GM21717 (cell line): Measurements from ENCODE around the gene MDC1.
"Not testable (repeated sequence)": the region's sequence is repeated elsewhere in the genome, so short reads cannot be mapped to it uniquely, and the experiment has no call there.

Experiments
- ATAC-seq: cut with Tn5 transposase; IDR thresholded peaks from one replicate; pipeline ENCODE4 v1.9.1; 2021; ENCODE audit warnings: mild to moderate bottlenecking, moderate library complexity; ENCODE audit not compliant: unreplicated experiment

The MDC1 gene

GRCh38 chr6:30683183-30683979, 33.7 kb downstream of the MDC1 start:
- no peak for ATAC-seq

- ATAC-seq = peak; percentile 32
Measured at GRCh38 chr6:30682143-30683117, 34.7 kb downstream of the MDC1 start.

GRCh38 chr6:30681766-30682142, 35.3 kb downstream of the MDC1 start:
- no peak for ATAC-seq

GRCh38 chr6:30679765-30680535, 37.1 kb downstream of the MDC1 start:
- no peak for ATAC-seq

- ATAC-seq = no peak
Measured at GRCh38 chr6:30678964-30679726, 37.9 kb downstream of the MDC1 start.

GRCh38 chr6:30676660-30677285, 40.3 kb downstream of the MDC1 start:
- no peak for ATAC-seq

- peak; percentile 47 for ATAC-seq
Measured at GRCh38 chr6:30672445-30673253, 44.4 kb downstream of the MDC1 start, which contains the start of gene DHX16. DHX16 (minus strand) TSS chr6:30673006; CDS start chr6:30672841, 165 bp downstream.

- no peak for ATAC-seq
Measured at GRCh38 chr6:30670760-30671527, 46.1 kb downstream of the MDC1 start.

- ATAC-seq = not testable (repeated sequence)
Measured at GRCh38 chr6:30666300-30666699, 50.8 kb downstream of the MDC1 start.

- no peak for ATAC-seq
Measured at GRCh38 chr6:30664994-30665767, 51.9 kb downstream of the MDC1 start.

- not testable (repeated sequence) for ATAC-seq
Measured at GRCh38 chr6:30657922-30658321, 59.2 kb downstream of the MDC1 start.

GRCh38 chr6:30657454-30657853, 59.6 kb downstream of the MDC1 start:
- no peak for ATAC-seq

GRCh38 chr6:30656513-30656912, 60.6 kb downstream of the MDC1 start:
- no peak for ATAC-seq

- ATAC-seq = no peak
Measured at GRCh38 chr6:30655743-30656094, 61.4 kb downstream of the MDC1 start.

- ATAC-seq = no peak
Measured at GRCh38 chr6:30654798-30655742, 62.0 kb downstream of the MDC1 start.

- no peak for ATAC-seq
Measured at GRCh38 chr6:30651143-30651542, 65.9 kb downstream of the MDC1 start.
